ENCODE measurements around the gene ID3. TPM values are rescaled to one million over a fixed set of nuclear protein-coding genes. Genes with fewer than 3 reads are reported as not detected.

ID3 gene
- total RNA-seq, 1 experiment from 2014 or later, result 10.4 TPM

GRCh38 chr1:23530747-23531561 lies 28.3 kb downstream of the ID3 start, which contains the start of gene E2F2:
E2F2 (minus strand) TSS chr1:23531233; CDS start chr1:23530793, 440 bp downstream.
- CTCF ChIA-PET, result interaction anchor here (0.7 to 0.9 kb wide), 2 partner anchors 9 to 89 kb away, joined by 3 to 8 read pairs; no protein-coding TSS in a partner anchor
- Histone ChIP-seq H2AFZ (peak within 1 kb of the TSS; percentile 74), H3K27me3 (ENCODE audit: insufficient read depth, low read depth) (no peaks in the 10 kb centered on the region), H3F3A (ENCODE audit: insufficient read depth, low read depth) (peaks cover 38% of the 10 kb centered on the region; the same call in 1 of the 2 replicates), H3K4me1 (replicated peaks; ENCODE audit: insufficient read depth) (peaks cover 70% of the 10 kb centered on the region), H3K4me2 (peak within 1 kb of the TSS; percentile 82), H3K27ac (peak within 1 kb of the TSS; percentile 12; the same call in 1 of the 2 replicates), H3K4me3 (peak within 1 kb of the TSS; percentile 65), H3K9me2 (ENCODE audit: insufficient read depth) (no peaks in the 10 kb centered on the region), H3K9me3 (ENCODE audit: insufficient read depth, low read depth) (no peaks in the 10 kb centered on the region), H3K79me2 (ENCODE audit: low read depth) (peaks cover 27% of the 10 kb centered on the region; the same call in 1 of the 2 replicates), H4K20me1 (ENCODE audit: insufficient read depth) (no peaks in the 10 kb centered on the region; the same call in 1 of the 2 replicates), H3K36me3 (ENCODE audit: low read depth) (no peaks in the 10 kb centered on the region)
- POLR2A ChIA-PET (ENCODE audit: unreplicated experiment), result interaction anchor here (0.5 to 0.6 kb wide), 2 partner anchors 25 to 149 kb away, joined by 4 to 5 read pairs; no protein-coding TSS in a partner anchor
- no TSS peak for BruUV-seq (replicated peaks)
- intact Hi-C loops (cut with micrococcal nuclease; ENCODE audit: unreplicated experiment), result loop anchor here (2.0 to 10.0 kb wide), 3 partner anchors 78 to 334 kb away; partner anchors contain the start of gene ZNF436
- DNase-seq, result peak; percentile 70 to 73
- TF ChIP-seq CTCF (conservative IDR thresholded peaks at IDR 0.05) (no peak; the same call in 1 of the 2 replicates), EZH2 (IDR thresholded peaks at IDR 0.05; ENCODE audit: low read depth) (no peak)

- no peak for DNase-seq
- intact Hi-C loops (cut with micrococcal nuclease; ENCODE audit: unreplicated experiment), result loop anchor here (2.0 to 10.0 kb wide), 3 partner anchors 77 to 333 kb away; partner anchors contain the start of gene ZNF436
- ChIA-PET CTCF (interaction anchor here (0.9 kb wide), 1 partner anchor 9 kb away, joined by 3 read pairs; no protein-coding TSS in a partner anchor), POLR2A (ENCODE audit: unreplicated experiment) (no interaction called here)
- BruUV-seq (replicated peaks), result TSS peak; percentile 24
- peak overlapping the region; percentile 82 for H3K4me2 ChIP-seq
- H3F3A ChIP-seq (ENCODE audit: insufficient read depth, low read depth), result peaks cover 43% of the 10 kb centered on the region; the same call in 1 of the 2 replicates
- peak overlapping the region; percentile 65 for H3K4me3 ChIP-seq
- peaks cover 34% of the 10 kb centered on the region; the same call in 1 of the 2 replicates for H3K79me2 ChIP-seq (ENCODE audit: low read depth)
- H3K9me3 ChIP-seq (ENCODE audit: insufficient read depth, low read depth), result no peaks in the 10 kb centered on the region
- no peaks in the 10 kb centered on the region for H3K36me3 ChIP-seq (ENCODE audit: low read depth)
- peaks cover 70% of the 10 kb centered on the region for H3K4me1 ChIP-seq (replicated peaks; ENCODE audit: insufficient read depth)
- H3K27me3 ChIP-seq (ENCODE audit: insufficient read depth, low read depth), result no peaks in the 10 kb centered on the region
- H2AFZ ChIP-seq, result peak overlapping the region; percentile 74; the same call in 1 of the 2 replicates
- no peaks in the 10 kb centered on the region for H3K9me2 ChIP-seq (ENCODE audit: insufficient read depth)
- TF ChIP-seq CTCF (conservative IDR thresholded peaks at IDR 0.05) (no peak), EZH2 (IDR thresholded peaks at IDR 0.05; ENCODE audit: low read depth) (no peak)
- H3K27ac ChIP-seq, result peak overlapping the region; percentile 12; the same call in 1 of the 2 replicates
- no peaks in the 10 kb centered on the region; the same call in 1 of the 2 replicates for H4K20me1 ChIP-seq (ENCODE audit: insufficient read depth)
Measured at GRCh38 chr1:23530087-23530746, 29.1 kb downstream of the ID3 start.

Data from PC-9 (cell line).